ENCODE measurements around the gene ORC3.

- TF ChIP-seq CTCF (conservative IDR thresholded peaks at IDR 0.05; ENCODE audit: low read depth, low read length) (no peak), EZH2 (IDR thresholded peaks at IDR 0.05; ENCODE audit: borderline replicate concordance, low read depth, low read length, poor library complexity, severe bottlenecking) (no peak)
Measured at GRCh38 chr6:87670707-87671106, 80.8 kb downstream of the ORC3 start.
